NCI-H510A (cell line): ENCODE results near the gene MRPL57.
"Not testable (repeated sequence)": the region's sequence is repeated elsewhere in the genome, so short reads cannot be mapped to it uniquely, and the experiment has no call there.

ENCODE experiments used
- DNase-seq: peaks from one replicate; lab custom pipeline; 2025; lab: John Stamatoyannopoulos, UW

MRPL57 gene

DNA sequence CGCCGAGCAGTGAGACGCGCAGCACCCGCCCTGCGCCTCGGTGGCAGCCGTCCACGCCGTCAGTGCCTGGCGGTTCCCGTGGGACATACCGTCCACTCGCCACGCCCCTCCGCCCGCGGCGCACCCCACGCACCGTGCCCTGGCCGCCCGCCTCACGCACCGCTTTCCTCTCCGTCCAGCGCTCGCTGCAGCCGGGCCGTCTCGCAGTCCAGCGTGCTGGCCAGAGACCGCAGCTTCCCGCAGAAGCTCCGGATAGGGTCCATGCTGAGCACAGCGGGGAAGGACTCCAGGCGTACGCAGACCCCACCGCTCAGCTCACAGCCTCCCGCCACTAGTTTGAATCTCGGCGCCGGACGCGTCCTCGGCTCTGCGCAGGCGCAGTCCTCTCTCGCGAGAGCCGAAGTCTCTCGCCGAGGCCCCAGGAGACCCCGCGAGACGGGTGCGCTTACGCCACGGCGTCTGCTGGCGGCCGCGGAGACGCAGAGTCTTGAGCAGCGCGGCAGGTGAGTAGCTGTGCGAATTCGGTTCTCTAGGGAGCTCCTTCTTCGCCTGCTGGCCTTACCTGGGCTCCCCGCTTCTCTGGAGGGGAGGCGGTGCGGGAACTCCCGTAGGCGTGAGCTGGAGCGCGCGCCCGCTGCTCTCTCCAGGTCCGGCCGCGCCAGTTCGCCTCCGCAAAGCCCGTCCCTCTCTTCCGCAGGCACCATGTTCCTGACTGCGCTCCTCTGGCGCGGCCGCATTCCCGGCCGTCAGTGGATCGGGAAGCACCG, at the start of gene MRPL57, which contains the start of gene SKA3:
Gene MRPL57, plus strand, starts transcription at position 444 of the 767 bp plus-strand sequence. Its CDS starts 259 bp downstream, at position 703.
Gene SKA3, minus strand, starts transcription at position 338 of the 767 bp plus-strand sequence. Its CDS starts 75 bp downstream, at position 263.
- peak; percentile 65 for DNase-seq

DNA sequence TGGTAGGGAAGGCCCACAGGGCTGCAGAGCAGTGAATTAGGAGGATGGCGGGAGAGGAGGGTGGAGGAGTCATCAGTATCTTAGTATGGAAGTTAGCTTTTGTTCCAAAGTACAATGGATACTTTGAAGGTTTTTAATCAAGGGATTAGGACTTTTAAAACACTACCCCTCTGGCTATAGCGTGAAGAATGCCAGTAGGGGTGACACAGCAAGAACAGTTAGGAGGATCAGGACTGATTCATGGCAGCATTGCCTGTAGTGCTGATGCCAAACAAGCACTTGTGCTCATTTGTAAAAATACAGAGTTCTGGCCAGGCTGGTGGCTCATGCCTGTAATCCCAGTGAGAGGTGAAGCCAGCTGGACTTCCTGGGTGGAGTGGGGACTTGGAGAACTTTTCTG, 46.3 kb upstream of the MRPL57 start:
- no peak for DNase-seq

DNA sequence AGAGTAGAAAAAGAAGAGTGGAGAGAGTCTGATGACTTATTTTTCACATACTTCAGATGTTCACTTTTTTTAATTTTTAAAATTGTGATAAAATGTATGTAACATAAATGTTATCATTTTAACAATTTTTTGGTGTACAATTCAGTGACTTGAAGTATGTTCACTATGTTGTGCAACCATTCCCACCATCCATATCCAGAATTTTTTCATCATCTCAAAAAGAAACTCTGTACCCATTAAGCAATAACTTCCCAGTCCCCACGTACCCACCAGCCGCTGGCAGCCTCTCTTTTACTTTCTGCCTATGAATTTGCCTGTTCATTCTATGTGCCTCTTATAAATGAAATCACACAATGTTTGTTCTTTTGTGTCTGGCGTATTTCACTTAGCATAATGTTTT, 43.4 kb upstream of the MRPL57 start:
- DNase-seq, result no peak

DNA sequence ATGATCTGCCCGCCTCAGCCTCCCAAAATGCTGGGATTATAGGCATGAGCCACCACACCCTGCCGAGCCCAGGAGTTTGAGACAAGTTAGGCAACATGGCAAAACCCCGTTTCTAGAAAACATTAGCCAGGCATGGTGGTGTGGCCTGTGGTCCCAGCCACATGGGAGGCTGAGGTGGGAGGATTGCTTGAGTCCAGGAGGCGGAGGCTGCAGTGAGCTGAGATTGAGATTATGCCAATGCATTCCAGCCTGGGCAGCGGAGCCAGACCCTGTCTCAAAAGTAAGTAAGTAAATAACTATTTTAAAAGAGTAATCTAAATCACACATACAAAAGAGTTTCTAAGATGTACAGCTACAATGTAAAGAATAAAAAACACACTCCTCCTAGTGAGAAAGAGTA, 42.0 kb upstream of the MRPL57 start:
- DNase-seq, result no peak

DNA sequence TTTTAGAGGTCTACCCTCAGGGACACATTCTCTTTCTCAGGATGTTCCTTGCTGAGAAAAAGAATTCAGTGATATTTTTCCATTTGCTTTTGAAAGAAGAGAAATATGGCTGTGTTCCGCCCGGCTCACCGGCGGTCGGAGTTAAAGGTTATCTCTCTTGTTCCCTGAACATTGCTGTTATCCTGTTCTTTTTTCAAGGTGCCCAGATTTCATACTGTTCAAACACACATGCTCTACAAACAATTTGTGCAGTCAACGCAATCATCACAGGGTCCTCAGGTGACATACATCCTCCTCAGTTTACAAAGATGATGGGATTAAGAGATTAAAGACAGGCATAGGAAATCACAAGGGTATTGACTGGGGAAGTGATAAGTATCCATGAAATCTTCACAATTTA, 40.6 kb upstream of the MRPL57 start:
- DNase-seq, result not testable (repeated sequence)

DNA sequence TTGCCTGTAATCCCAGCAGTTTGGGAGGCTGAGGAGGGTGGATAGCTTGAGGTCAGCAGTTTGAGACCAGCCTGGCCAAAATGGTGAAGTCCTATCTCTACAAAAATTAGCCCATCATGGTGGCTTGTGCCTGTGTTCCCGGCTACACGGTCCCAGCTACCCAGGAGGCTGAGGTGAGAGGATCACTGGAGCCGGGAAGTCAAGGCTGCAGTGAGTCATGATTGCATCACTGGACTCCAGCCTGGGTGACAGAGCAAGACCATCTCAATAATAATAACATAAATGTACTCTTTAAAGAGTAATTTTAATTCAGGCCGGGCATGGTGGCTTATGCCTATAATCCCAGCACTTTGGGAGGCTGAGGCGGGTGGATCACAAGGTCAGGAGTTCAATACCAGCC, 38.8 kb upstream of the MRPL57 start:
- DNase-seq, result no peak

DNA sequence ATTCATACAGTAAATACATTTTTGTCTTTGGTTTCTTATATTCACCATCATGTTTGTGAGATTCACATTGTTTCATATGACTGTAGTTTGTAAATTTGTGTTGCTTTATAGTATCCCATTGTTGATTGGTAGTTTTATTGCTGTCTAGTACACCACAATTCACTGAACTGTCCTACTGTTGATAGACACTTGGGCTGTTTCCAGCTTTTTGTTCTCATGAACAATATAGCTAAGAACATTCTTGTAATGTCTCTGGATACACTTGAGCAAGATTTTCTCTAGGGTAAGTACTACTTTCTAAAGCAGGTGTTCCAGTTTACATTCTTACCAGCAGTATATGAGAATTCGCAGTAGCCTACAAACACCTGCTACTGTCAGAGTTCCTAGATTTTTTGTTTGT, 37.9 kb upstream of the MRPL57 start:
- DNase-seq, result no peak

DNA sequence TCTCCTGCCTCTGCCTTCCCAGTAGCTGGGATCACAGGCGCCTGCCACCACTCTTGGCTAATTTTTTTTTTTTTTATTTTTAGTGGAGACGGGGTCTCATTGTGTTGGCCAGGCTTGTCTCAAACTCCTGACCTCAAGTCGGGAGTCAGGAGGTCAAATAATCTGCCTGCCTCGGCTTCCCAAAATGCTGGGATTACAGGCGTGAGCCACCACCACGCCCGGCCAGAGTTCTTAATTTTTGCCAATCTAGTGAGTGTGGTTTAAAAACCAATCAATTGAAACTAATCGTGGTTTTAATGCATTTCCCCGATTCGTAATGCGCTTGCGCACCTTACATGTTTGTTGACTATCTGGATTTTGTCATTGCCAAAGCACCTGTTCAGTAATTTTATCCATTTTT, 37.1 kb upstream of the MRPL57 start:
- no peak for DNase-seq

DNA sequence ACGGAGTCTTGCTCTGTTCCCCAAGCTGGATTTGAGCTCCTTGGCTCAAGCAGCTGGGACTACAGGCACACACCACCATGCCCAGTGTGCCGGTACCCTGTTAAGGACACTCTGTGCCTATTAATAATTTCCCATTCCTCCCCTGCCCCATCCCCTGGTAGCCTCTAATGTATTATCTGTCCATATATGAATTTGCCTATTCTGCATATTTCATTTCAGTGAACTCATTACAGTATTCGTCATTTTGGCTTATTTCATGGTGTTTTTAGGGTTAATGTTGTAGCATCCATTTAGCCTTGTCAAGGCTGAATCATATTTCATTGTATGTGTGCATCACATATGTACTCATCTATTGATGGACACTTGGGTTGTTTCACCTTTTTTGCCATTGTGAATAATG, 33.7 kb upstream of the MRPL57 start:
- DNase-seq, result no peak

DNA sequence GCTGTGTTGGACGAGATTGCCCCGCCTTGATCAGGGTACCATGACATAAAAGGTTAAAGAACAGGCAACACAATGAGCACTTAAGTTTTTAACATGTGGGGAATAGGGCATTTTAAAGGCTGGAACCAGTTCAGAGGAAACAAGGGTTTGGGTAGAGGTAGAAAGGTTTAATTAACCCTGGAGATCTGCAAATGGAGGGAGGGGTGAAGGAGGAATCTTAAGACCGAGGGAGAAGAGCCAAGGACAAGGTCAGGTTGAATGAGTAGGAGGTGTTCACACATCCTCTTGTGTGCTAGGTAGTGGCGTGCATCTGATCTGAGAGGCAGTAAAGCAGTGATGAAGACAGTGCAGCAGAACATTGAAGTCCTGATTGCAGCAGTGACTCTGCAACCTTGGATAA, 28.6 kb upstream of the MRPL57 start:
- no peak for DNase-seq

DNA sequence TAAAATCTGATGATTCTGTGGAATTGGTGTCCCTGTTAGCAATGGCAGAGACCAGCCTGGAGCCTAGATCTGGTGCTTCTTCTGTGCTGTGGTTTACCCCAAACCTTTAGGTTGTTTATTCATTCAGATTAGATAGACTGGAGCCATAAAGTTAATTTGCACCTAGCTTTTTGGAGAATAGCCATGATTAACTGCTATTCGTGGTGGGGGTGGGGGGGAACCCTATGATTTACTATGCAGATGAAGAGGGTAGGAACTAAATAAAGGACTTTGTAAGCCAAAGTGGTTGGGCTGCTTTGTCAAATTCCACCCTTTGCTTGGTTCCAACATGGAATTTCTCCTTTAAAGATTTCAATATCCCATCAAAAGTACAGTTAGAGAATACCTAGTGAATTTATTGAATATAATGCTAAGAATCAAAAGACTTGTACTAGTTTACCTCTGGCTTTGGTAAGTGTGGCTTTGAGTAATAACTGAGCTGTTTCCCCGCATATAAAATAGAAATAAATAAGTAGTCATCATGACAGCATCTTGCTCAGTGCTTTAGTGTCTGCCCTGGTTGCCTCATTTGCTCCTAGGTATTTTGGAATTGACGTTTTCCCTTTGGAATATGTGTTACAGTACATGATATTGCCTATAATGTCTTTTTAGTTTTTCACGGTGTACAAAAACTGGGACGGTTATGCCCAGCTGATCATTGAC, 27.8 kb upstream of the MRPL57 start:
- DNase-seq, result no peak

DNA sequence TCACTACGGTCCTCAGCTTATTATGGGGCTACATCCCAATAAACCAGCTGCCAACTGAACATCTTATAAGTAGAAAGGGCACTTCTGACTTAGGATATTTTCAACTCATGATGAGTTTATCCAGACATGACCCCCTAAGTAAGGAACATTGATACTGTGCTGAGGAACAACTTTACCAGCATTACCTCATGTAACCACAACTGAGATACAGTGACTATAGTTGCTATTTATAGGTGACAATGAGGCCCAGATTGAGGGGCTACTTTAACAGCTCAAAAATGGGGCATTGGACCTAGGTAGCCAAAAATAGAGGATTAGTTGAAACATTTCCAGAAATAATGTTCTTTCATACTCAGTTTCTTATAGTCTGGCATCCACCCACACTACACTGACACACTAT, 26.9 kb upstream of the MRPL57 start:
- no peak for DNase-seq

DNA sequence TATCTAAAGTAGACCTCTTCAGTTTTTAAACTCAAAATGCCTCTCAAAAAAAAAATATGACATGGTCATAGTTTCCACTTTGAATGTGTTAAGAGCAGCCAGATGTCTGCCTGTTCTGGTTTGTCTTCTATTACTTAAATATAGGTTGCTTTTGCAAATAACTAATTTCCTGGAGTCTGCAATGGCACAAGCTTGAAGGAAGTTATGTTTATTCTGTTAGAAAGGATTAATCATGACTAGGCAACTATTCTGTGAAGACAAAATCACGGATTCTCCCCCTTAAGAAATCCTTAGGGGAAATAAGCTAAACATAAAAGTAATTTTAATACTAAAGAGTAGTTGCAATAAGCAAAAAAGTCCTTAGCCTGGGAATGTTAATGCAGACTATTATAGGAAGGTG, 26.4 kb upstream of the MRPL57 start:
- DNase-seq, result no peak

DNA sequence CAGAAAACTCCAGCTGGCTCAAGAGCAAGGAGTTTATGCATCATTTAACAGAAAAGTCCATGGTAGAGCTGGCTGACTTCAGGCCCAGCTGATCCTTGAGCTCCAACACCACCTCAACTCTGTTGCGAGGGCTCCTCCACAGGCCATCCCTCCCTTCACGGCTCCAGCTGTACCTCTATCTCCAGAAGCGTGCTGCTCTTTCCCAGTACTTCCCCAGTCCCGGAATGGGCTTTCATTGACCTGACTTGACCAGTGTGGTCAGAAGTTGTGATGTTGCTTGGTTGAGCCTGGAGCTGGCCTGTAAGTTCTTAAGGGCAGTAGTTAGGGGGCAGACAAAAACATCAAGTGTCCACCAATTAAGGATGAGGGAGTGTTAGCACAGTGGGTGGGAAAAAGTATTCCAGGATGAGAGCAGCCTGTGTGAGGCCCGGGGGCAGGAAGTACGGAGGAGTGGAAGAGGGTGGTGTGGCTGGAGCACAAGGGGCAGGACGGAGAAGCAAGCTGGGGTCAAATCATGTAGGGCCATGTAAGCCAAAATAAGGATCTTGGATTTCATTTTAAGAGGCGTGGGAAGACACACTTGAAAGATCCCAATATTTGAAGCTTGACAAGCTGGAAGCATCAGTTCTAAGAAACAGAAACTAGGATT, 24.1 kb upstream of the MRPL57 start:
- no peak for DNase-seq

DNA sequence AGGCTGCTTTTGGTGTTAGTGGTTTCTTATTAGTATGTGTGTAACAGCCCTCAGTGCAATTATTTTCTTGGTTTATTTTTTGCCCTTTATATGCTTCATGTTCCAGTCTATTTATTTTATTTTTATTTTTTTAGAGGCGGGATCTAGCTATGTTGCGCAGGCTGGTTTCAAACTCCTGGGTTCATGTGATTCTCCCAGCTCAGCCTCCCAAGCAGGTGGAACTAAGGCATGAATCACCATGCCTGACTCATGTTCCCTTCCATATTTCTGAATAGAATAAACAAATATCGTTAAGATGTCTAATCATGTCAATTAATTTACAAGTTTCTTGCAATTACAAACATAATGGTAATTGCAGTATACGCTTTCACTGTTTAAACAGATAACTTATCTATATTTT, 11.8 kb upstream of the MRPL57 start:
- DNase-seq, result no peak

DNA sequence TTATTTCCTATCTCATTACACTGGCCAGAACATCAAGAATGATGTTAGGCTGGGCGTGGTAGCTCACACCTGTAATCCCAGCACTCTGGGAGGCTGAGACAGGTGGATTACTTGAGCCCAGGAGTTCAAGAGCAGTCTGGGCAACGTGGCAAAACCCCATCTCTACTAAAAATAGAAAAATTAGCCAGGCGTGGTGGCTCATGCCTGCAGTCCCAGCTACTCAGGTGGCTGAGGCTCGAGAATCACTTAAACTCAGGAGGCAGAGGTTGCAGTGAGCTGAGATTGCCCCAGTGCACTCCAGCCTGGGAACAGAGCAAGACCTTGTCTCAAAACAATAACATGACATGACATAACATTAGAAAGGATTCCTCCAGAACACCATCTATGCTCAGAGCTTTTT, 10.9 kb upstream of the MRPL57 start:
- not testable (repeated sequence) for DNase-seq

DNA sequence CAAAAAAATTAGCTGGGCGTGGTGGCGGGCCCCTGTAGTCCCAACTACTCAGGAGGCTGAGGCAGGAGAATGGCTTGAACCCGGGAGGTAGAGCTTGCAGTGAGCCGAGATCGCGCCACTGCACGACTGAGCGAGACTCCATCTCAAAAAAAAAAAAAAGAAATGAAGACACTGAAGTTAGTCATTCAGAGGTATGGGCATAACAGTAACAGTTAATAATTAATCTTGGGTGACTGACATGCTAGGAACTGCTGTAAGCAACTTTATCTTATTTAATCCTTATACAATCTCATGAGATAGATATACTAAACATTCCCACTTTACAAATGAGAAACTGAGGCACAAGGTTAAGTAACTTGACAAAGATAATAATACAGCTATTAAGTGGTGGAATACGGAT, 5.0 kb upstream of the MRPL57 start:
- DNase-seq, result no peak

DNA sequence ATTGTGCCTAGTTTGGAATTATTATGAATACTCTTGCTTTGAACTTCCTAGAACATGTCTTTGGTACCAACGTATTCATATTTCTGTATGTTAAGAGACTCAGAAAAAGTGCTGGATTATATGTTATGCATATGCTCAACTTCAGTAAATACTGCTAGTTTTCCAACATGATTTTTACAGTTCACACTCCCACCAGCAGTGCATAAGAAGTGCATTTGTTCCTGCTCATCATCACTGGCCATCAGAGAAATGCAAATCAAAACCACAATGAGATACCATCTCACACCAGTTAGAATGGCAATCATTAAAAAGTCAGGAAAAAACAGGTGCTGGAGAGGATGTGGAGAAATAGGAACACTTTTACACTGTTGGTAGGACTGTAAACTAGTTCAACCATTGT, 2.7 kb upstream of the MRPL57 start:
- not testable (repeated sequence) for DNase-seq

DNA sequence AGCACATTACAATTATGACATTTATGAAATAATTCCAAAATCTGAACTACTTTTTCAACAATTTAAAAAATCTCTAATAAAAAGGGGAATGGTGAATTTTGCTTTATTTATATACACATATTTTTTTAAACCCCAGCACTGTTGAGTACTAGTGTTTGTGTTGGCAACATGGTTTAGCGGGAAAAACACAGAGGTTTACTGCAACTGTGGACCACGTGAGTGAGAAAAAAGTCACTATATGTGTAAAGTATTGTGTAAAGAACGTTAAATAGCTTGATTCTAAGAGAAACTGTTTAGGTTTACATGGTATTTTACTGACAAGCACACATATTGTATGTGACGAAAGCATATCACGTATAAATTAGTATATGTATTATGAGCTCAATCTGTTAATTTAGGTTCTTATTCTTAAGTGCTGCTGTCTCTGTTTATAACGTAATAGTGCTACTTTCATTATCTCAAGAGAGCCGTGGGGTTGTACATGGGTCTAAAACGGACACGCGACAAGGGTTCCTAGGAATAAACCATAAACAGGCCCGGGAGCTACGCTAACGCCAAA, 723 bp upstream of the MRPL57 start:
- DNase-seq, result no peak

DNA sequence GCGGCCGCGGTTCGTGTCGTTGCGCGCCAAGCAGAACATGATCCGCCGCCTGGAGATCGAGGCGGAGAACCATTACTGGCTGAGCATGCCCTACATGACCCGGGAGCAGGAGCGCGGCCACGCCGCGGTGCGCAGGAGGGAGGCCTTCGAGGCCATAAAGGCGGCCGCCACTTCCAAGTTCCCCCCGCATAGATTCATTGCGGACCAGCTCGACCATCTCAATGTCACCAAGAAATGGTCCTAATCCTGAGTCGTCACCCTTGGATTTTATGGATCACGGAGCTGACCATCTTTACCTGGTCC, 475 bp downstream of the MRPL57 start:
- DNase-seq, result no peak

DNA sequence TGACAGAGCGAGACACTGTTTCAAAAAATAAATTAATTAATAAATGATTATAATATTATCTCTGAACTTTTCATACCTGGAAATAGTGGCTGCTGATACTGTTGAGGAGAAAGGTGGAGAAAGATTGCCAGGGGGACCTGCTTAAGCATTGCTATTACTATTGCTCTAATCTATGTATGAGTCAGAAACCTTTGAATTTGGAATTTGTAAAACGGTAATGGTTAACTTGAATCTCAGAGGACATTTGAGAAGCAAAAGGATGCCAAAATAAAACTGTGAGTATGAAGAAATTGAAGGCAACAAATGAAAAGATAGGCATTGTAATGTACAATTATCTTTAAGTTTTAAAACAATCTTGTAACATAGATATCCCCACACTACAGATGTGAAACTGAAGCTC, 5.2 kb downstream of the MRPL57 start:
- no peak for DNase-seq

DNA sequence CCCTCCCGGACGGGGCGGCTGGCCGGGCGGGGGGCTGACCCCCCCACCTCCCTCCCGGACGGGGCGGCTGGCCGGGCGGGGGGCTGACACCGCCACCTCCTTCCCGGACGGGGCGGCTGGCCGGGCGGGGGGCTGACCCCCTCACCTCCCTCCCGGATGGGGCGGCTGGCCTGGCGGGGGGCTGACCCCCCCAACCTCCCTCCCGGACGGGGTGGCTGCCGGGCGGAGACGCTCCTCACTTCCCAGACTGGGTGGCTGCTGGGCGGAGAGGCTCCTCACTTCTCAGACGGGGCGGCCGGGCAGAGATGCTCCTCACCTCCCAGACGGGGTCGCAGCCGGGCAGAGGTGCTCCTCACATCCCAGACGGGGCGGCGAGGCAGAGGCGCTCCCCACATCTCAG, 10.0 kb downstream of the MRPL57 start:
- DNase-seq, result not testable (repeated sequence)

DNA sequence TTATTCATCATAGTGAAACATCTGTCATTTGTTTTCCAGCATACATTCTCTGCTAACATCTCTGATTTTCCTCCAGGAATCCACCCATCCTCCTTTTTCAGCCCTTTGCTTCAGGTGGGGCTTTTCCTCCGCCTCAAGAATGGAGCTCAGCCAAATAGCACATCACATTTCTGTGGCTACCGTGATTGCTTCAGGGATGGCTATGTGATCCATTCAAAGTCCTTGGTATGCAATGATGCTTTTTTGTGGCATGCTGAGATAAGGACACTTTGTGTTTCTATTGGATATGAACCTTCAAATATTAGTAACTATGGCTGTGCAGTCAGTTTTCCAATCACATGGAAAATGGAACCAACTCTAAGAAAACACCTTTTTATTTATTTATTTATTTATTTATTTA, 18.3 kb downstream of the MRPL57 start:
- not testable (repeated sequence) for DNase-seq
